PC-9 (cell line): ENCODE data around the gene CSNK1D.

Experiments
- EZH2 ChIP-seq: fragments of 200-600 bp; sonication (generic); IDR thresholded peaks from 2 replicates; pipeline ENCODE4 v1.8.0; 2017; ENCODE audit warnings: antibody characterized with exemption, low read depth
- TF ChIP-seq, protein P1 (sequence below): fragments of 200-600 bp; sonication (generic); conservative IDR thresholded peaks from 2 replicates; pipeline ENCODE4 v1.6.1; 2017; ENCODE audit warnings: mixed run types, antibody characterized with exemption, mild to moderate bottlenecking, moderate library complexity

DNA sequence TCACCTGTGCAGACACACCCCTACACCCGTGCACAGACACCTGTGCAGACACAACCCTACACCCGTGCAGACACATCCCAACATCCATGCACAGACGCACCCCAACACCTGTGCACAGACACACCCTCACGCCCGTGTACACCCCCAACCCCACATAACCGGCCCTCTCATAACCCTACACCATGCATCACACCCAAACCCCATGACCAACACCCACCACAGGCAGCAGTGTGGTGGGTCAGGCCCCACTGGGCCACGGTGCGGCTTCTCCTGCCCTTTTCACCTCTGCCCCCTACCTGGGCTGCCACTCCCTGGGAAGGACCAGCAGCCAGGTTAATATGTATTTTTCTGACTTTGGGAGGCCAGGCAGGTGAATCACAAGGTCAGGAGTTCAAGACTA, 48.8 kb downstream of the CSNK1D start:
- TF ChIP-seq, protein P1, sequence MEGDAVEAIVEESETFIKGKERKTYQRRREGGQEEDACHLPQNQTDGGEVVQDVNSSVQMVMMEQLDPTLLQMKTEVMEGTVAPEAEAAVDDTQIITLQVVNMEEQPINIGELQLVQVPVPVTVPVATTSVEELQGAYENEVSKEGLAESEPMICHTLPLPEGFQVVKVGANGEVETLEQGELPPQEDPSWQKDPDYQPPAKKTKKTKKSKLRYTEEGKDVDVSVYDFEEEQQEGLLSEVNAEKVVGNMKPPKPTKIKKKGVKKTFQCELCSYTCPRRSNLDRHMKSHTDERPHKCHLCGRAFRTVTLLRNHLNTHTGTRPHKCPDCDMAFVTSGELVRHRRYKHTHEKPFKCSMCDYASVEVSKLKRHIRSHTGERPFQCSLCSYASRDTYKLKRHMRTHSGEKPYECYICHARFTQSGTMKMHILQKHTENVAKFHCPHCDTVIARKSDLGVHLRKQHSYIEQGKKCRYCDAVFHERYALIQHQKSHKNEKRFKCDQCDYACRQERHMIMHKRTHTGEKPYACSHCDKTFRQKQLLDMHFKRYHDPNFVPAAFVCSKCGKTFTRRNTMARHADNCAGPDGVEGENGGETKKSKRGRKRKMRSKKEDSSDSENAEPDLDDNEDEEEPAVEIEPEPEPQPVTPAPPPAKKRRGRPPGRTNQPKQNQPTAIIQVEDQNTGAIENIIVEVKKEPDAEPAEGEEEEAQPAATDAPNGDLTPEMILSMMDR = no peak
- no peak for TF ChIP-seq EZH2
